ACC112 (cell line): ENCODE measurements around the gene ETFA.

ENCODE experiments used
- H2AFZ ChIP-seq: fragments of 200-600 bp; sonication (generic); one replicate; pipeline ENCODE4 v1.6.0; 2017; ENCODE audit warnings: antibody characterized with exemption, low read length; ENCODE audit not compliant: unreplicated experiment
- H3K27ac ChIP-seq: fragments of 200-600 bp; sonication (generic); 2 replicates; pipeline ENCODE4 v1.5.1; 2014; ENCODE audit warnings: low read depth, mild to moderate bottlenecking, antibody characterized with exemption, low read length, moderate library complexity
- H3K27me3 ChIP-seq: fragments of 200-600 bp; sonication (generic); 2 replicates; pipeline ENCODE4 v1.6.1; 2014; ENCODE audit warnings: mild to moderate bottlenecking, antibody characterized with exemption, low read length, moderate library complexity, mixed read lengths; ENCODE audit not compliant: insufficient read depth
- H3K36me3 ChIP-seq: fragments of 200-600 bp; sonication (generic); 2 replicates; pipeline ENCODE4 v1.6.1; 2016; ENCODE audit warnings: mild to moderate bottlenecking, antibody characterized with exemption, low read length, moderate library complexity, mixed read lengths; ENCODE audit not compliant: insufficient read depth
- H3K4me1 ChIP-seq: fragments of 200-600 bp; sonication (generic); one replicate; pipeline ENCODE4 v1.6.1; 2016; ENCODE audit warnings: low read length, mixed read lengths; ENCODE audit not compliant: insufficient read depth, unreplicated experiment, control insufficient read depth
- H3K4me3 ChIP-seq: fragments of 200-600 bp; sonication (generic); 2 replicates; pipeline ENCODE4 v1.5.1; 2014; ENCODE audit warnings: mild to moderate bottlenecking, low read depth, low read length
- H3K79me2 ChIP-seq: fragments of 200-600 bp; sonication (generic); one replicate; pipeline ENCODE4 v1.6.0; 2016; ENCODE audit warnings: low read length; ENCODE audit not compliant: control insufficient read depth, unreplicated experiment, insufficient read depth

ETFA gene

DNA sequence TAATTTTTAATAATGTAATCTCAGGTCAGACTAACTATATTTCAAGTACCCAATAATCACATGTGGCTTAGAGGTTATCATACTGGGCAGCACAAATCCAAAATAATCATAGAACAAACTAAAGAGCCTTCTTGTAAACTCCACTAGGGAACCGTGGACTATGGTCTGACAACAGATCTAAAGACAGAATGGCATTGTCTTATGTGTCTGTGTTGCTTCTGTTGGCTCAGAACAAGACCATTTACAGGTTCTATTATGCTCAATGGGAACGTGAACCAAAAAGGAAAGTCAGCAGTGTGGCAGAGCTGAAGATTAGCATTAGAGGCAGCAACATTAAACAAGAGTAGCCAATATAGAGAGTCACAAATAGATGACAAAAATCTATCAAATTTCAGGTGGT is 74.9 kb downstream of the ETFA start:
- Histone ChIP-seq H3K4me3 (no peak overlapping the region), H3K36me3 (no peaks in the 10 kb centered on the region; the same call in 1 of the 2 replicates), H3K79me2 (no peaks in the 10 kb centered on the region), H2AFZ (no peak overlapping the region), H3K4me1 (no peaks in the 10 kb centered on the region), H3K27ac (no peak overlapping the region), H3K27me3 (no peaks in the 10 kb centered on the region)

- Histone ChIP-seq H3K36me3 (no peaks in the 10 kb centered on the region; the same call in 1 of the 2 replicates), H3K79me2 (no peaks in the 10 kb centered on the region), H2AFZ (no peak overlapping the region), H3K4me1 (no peaks in the 10 kb centered on the region), H3K27me3 (no peaks in the 10 kb centered on the region), H3K4me3 (no peak overlapping the region), H3K27ac (no peak overlapping the region)
Measured at GRCh38 chr15:76235186-76235826, 76.0 kb downstream of the ETFA start.

DNA sequence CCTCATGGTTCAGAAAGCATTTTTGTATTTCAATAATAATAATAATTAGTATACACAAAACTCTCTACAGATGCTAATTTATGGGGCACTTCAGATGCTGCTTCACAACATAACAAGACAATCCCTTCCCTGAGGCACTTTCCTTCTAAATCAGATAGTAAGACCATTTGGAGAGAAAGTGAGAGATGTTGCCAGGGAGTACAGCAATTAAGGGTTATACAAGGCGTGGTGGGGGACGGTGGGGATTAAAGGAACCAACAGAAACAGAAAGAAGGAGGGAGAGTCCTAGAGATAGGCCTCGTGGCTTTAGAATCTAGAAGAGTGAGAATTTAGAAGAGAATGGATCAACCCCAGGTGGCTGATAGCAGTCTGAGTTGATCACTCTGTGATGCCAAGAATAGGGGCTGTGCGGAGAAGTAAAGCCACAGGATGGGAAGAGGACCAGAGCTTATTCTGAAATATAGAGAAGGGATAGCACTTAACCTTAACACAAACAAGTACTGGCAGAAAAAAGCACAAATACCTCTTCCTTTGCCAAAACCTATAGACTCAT is 76.9 kb downstream of the ETFA start:
- no peak overlapping the region for H3K4me3 ChIP-seq
- no peaks in the 10 kb centered on the region for H3K79me2 ChIP-seq
- no peaks in the 10 kb centered on the region for H3K27me3 ChIP-seq
- H3K4me1 ChIP-seq = no peaks in the 10 kb centered on the region
- H3K36me3 ChIP-seq = no peaks in the 10 kb centered on the region; the same call in 1 of the 2 replicates
- H3K27ac ChIP-seq = no peak overlapping the region
- no peak overlapping the region for H2AFZ ChIP-seq

- no peaks in the 10 kb centered on the region for H3K27me3 ChIP-seq
- H3K36me3 ChIP-seq = no peaks in the 10 kb centered on the region; the same call in 1 of the 2 replicates
- no peaks in the 10 kb centered on the region for H3K4me1 ChIP-seq
- no peak overlapping the region for H3K4me3 ChIP-seq
- H3K27ac ChIP-seq = no peak overlapping the region
- no peak overlapping the region for H2AFZ ChIP-seq
- no peaks in the 10 kb centered on the region for H3K79me2 ChIP-seq
Measured at GRCh38 chr15:76233921-76234320, 77.3 kb downstream of the ETFA start.

GRCh38 chr15:76229266-76229665 is 82.0 kb downstream of the ETFA start:
- H3K4me1 ChIP-seq = no peaks in the 10 kb centered on the region
- H3K79me2 ChIP-seq = no peaks in the 10 kb centered on the region
- H3K27ac ChIP-seq = no peak overlapping the region
- no peak overlapping the region for H3K4me3 ChIP-seq
- H2AFZ ChIP-seq = no peak overlapping the region
- H3K27me3 ChIP-seq = no peaks in the 10 kb centered on the region
- H3K36me3 ChIP-seq = peaks cover 8% of the 10 kb centered on the region

- Histone ChIP-seq H3K27ac (no peak overlapping the region), H3K79me2 (no peaks in the 10 kb centered on the region), H3K36me3 (peaks cover 40% of the 10 kb centered on the region)
Measured at GRCh38 chr15:76223521-76223920, 87.7 kb downstream of the ETFA start.

GRCh38 chr15:76222159-76222558 is 89.1 kb downstream of the ETFA start:
- Histone ChIP-seq H3K36me3 (peaks cover 40% of the 10 kb centered on the region), H3K27me3 (no peaks in the 10 kb centered on the region), H3K27ac (no peak overlapping the region), H3K4me3 (no peak overlapping the region), H3K79me2 (no peaks in the 10 kb centered on the region), H2AFZ (no peak overlapping the region), H3K4me1 (peaks cover 8% of the 10 kb centered on the region)

More at GRCh38 chr15:76223521-76223920, 87.7 kb downstream of the ETFA start:
- no peaks in the 10 kb centered on the region for H3K27me3 ChIP-seq
- H3K4me1 ChIP-seq = no peaks in the 10 kb centered on the region
- H2AFZ ChIP-seq = no peak overlapping the region
- H3K4me3 ChIP-seq = no peak overlapping the region

DNA sequence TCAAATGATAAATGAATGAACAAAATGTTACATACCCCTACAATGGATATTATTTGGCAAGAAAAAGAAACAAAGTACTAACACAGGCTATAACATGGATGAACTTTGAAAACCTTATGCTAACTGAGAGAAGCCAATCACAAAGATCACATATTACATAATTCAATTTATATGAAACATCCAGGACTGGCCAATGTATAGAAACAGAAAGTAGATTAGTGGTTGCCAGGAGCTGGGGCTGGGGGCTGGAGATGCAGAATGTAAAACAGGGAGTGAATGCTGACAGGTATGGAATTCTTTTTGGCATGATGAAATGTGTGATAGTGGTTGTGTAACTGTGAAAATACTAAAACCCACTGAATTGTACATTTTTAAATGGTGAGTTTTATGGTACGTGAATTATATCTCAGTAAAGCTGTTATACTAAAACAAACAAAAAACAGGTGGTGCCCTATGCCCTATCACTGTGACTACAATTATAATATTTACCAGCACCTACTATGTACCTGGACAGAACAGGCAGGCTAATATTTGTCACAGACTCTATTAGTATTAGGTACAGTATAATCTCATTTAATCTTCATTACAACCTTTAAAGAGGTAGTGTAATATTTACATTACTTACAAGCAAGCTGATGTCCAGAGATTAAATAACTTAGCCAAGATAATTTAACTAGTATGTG is 90.0 kb downstream of the ETFA start:
- H3K36me3 ChIP-seq = peaks cover 40% of the 10 kb centered on the region
- no peaks in the 10 kb centered on the region for H3K27me3 ChIP-seq
- H3K4me1 ChIP-seq = peaks cover 11% of the 10 kb centered on the region
- H3K4me3 ChIP-seq = no peak overlapping the region
- H3K79me2 ChIP-seq = no peaks in the 10 kb centered on the region
- H3K27ac ChIP-seq = no peak overlapping the region
- no peak overlapping the region for H2AFZ ChIP-seq

DNA sequence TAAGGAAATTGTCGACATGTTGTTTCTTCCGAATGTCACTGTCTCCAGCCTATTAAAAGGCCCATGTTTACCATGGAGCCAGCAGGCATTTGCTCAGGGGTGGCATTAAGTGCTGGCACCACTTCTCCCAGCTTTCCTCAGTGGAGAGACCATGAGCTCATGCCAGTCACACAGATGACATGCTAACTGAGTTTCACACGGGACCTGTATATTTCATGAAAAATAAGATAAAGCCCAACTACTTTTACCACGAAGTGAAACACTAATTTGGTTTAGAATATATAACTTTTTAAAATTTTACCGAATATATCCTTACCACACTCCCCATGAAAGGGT is 93.4 kb downstream of the ETFA start:
- Histone ChIP-seq H3K36me3 (peaks cover 26% of the 10 kb centered on the region), H3K79me2 (no peaks in the 10 kb centered on the region), H3K4me3 (no peak overlapping the region), H3K4me1 (peaks cover 11% of the 10 kb centered on the region), H2AFZ (no peak overlapping the region), H3K27ac (no peak overlapping the region), H3K27me3 (no peaks in the 10 kb centered on the region)

GRCh38 chr15:76217029-76217881 is 94.0 kb downstream of the ETFA start:
- Histone ChIP-seq H3K79me2 (no peaks in the 10 kb centered on the region), H3K27ac (no peak overlapping the region), H3K4me3 (no peak overlapping the region), H3K36me3 (peaks cover 26% of the 10 kb centered on the region), H2AFZ (no peak overlapping the region), H3K4me1 (peaks cover 11% of the 10 kb centered on the region), H3K27me3 (no peaks in the 10 kb centered on the region)
